GM18499 (cell line): ENCODE data around the gene SLC4A4.

Experiments
- ATAC-seq: cut with Tn5 transposase; IDR thresholded peaks from one replicate; pipeline ENCODE4 v1.9.1; 2021; ENCODE audit warnings: moderate number of reproducible peaks; ENCODE audit not compliant: insufficient read depth, unreplicated experiment

SLC4A4 gene

DNA sequence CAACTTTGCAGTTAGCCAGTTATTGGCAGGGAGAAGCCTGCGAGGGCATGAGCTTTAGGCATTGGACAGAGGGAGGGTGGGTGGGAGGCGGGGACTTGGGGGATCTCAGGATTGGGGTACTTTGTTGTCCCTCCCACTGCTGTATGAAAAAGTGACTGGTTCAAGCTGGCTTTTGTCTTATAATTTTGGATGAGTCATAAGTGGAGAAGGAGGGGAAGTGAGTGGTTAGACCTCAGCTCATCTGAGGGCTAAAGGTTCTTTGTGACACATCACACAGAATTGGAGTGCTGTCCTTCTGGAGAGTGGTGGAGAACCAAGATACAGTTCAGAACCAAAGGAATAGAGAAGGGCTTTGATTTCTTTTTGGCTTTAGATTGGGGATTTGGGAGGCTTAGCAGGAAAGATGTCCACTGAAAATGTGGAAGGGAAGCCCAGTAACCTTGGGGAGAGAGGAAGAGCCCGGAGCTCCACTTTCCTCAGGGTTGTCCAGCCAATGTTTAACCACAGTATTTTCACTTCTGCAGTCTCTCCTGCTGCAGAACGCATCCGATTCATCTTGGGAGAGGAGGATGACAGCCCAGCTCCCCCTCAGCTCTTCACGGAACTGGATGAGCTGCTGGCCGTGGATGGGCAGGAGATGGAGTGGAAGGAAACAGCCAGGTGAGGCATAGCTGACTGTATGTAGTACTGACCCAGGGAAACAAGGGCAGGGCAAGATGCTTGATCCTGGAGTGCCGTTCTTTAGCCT lies at the start of gene SLC4A4:
Gene SLC4A4 (plus strand): TSS at position 175 of the 748 bp plus-strand sequence.
- ATAC-seq = peak; percentile 100

DNA sequence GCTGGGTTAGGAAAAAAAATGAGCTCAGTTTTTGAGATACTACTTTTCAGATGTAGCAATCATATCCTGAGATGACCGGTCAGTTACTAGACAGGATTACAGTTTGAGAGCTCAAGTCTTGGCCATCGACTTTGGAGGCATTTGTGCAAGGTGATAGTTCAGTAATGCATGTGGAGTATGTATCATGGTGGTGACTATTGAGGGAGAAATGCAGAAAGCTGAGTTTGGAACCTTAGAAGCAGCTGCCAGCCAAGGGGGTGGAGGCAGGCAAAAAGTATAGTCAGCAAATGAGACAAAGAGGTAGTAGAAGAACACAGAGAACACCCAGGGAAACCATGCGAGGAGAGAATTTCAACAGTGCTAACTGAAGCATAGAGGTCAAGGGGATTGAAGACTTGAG lies 48.7 kb upstream of the SLC4A4 start:
- ATAC-seq = no peak

DNA sequence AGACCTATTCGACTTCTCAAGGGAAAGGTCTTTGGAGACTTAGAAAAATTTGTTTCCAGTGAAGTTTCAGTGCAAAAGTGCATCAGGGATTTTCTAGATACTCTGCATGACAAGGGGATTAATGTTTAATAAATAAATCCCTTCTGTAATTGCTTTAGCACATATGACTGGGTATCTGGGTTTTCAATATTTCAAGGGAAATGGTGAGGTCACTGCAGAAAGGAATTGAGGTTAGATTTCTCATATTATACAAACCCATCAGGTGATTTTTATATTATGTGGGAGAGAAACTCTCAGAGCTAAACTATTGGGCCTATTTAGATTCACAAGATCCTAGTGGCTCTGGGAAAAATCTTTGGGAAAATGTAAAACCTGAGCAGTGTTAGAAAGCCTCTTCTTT lies 48.3 kb upstream of the SLC4A4 start:
- no peak for ATAC-seq

DNA sequence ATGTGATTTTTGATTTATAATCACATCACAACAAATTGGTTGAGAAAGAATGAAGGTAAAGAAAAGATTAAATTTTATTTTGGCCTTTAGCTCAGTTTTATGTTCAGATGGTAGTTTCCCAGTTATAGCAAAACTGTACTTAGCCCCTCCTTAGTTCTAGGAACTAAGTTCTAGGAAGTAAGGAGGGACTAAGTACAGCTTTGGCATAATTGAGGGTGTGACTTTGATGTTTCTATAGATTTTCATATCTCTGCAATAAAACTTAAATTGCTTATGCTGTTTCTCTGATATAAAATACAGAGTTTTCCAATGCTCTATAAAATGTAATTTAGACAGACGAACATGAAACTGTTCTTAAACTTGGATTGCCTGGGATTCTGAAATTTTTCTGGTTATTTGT lies 46.6 kb upstream of the SLC4A4 start:
- ATAC-seq = no peak

DNA sequence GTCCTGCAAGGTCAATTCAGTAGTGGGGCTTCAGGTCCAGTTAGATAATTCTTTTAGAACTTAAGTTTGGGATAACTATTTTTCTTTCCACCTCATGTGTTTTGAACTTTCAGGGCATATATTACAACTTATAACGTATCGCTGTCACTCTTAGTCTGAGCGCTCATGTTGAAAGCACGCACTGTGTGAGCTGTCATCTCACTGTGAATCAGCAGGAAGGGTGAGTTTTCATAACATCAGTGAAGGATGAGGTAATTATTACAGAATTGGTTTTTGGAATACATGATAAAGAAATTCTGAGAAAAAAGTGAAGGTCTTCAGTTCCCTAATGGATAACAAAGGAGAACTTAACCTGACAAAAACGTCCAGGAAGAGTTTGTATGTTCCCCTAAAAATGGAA lies 45.1 kb upstream of the SLC4A4 start:
- ATAC-seq = no peak

DNA sequence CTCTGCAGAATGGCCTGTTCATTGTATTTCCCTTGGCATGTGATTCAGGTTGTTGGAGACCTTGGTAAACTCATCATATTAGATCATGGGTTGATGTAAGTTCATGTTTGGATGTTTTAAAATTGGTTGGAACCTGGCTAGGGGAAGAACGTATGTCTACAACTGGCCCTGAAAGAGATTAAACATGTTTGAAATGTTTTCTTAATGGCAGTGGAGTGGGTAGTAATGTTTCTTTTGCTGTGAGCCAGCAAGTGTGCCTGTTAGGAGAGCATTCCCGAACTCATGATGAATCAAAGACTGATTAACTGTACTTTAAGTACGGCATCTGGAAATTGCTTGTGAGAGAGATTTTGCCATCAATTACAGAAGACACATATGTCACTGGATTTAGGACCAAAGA lies 44.5 kb upstream of the SLC4A4 start:
- no peak for ATAC-seq

DNA sequence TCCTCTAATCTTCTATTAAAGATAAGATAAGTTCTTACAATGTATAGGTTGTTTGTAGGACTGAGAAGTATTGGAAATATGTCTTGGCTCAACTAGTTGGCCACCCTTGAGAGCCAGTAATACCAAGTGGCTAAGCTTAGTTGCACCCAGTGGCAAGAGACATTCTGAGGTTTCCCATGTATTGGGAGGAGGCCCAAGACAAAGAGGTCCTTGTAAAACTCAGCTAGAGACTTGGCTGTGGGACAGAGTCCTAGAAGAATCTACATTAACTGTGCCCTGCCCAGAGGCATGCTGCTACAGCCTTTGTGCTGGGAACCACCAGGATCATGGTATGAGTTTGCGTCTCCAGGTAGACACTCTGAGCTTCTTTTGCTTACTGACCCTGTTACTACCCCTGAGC lies 41.9 kb upstream of the SLC4A4 start:
- no peak for ATAC-seq

DNA sequence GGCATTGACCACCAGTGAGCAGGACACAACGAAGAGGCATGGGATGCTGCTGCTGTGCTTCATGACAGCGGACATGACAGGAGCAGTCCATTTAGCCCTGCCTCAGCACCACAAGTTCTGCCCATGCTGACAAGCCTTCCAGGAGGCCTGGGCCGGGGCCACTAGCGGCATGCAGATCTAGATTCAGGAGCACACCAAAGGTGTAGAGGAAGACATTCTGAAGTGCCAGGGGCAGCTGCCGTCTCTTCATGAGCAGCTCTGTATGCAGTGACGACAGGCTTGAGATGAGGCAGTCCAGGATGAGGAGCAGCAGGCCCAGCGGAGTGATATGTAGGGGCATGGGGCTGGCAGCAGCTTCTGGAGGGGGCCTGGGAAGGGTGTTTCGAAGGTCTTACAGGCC lies 38.5 kb upstream of the SLC4A4 start:
- no peak for ATAC-seq

DNA sequence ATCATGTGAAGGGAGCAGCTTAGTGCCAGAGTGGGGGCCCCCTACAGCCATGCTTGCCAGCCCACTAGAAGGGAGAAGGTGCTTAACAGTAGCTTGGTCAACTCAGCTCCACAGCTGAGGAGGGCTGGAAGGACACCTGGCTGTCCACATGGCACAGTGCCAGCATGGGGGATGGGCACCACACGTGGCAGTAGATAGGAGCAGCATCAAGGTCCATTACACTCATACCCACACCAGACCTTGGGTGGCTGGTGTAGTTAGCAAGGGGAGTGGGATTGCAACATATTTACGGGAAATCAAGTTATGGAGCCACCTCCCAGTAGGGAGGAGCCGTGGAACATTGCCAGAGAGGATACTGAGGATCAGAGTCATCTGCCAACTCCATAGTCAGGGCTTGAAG lies 37.9 kb upstream of the SLC4A4 start:
- no peak for ATAC-seq

DNA sequence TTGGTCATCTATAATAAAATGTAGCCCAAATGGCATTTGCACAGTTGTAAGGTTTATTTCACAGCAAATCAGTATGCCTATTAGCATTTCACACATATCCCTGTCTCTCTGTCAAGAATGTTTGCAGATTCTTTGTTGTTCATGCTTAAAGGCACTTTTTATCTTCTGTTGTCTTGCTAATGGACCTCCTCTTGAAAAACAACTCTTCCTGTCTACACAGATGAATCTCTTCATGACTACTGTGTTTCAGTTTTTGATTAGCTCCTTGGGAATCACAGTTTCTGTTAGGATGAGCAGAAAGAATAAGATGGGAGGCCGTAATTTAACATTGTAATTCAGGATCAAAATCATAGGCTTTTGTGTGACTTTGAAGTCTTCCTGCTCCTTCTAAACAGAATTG lies 35.5 kb upstream of the SLC4A4 start:
- no peak for ATAC-seq

DNA sequence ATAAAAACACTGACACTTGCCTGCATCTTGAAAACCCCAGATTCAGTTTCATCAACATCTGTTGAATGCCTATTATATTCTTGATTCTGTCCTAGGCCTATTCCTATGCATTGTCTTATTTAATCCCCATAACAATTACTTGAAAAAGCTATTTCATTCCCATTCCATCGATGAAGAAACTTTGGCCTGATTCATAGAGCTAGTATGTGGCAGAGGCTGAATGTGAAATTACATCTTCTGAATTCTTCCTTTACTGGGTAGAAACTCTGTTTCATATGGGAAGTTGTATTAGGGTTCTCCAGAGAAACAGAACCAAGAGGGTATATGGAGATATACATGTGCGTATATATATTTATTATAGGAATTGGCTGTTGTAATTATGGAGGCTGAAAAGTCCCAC lies 35.0 kb upstream of the SLC4A4 start:
- ATAC-seq = no peak

DNA sequence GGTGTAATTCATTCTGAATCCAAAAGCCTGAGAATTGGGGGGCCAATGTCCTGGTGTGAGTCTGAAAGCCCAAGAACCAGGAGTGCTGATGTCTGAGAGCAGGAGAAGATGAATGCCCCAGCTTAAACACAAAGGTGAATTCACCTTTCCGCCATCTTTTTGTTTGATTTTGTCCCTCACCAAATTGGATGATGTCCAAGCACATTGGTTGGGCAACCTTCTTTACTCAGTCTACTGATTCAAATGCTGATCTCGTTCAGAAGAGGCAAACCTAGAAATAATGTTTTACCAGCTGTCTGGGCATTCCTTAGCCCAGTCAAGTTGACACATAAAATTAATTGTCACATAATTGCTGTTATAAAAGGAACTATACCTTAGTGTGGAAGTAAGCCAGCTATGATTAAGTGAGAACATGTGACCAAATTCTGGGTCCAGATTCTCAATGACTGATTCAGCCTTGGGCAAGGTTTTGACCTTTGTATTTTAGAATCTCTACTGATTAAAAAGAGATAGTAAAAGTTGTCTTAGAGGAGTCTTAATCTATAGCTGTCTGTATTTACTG lies 34.5 kb upstream of the SLC4A4 start:
- ATAC-seq = no peak

DNA sequence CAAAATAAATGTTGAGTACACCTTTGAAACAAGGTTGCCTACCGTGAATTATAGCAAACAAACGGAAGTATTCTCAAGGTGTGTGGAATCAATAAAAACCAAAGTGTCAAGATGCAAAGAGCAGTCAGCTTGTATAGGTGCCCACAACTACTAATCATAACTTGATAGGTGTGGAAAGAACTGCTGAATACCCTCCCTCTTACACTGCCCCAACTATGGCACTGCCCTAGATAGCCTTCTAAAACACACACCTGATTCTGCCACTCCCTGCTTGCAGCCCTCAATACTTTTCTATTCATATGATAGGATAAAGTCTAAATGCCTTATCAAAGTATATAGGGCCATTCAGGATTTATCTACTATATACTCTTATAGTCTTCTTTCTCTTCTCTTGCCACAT lies 31.1 kb upstream of the SLC4A4 start:
- no peak for ATAC-seq

DNA sequence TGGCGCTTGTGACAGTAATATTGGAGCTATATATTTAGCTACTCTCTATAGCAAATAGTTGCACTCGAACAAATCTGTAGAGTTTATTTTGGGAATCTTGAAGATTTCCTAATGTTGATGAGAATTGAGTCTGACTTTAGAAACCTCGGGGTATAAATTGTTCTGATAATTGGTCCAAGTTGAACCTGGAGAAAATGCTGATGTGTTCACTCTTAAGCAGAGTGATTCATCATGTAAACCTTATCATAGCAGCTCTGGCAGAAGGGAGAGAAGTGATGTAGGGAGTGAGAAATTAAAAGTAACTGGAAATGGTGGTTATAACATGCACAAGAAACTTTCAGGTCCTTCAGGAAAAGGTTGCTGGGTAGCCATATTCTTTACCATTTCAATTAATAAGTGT lies 16.4 kb upstream of the SLC4A4 start:
- ATAC-seq = no peak

DNA sequence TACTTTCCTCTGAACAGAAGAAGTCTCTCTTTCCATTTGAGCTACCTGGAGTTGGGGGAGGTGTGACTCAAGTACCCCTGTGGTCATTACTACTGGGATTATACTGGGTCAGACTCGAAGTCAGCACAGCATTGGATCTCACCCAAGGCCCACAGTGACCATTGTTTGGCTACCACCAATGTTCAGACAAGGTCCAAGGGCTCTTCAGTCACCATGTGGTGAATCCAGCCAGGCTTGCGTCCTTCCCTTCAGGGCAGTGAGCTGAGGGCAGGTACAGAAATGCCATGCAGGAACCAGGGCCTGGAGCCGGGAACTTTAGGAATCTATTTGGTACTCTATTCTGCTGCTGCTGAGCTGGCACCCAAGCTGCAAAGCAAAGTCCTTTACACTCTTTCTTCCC lies 5.5 kb upstream of the SLC4A4 start:
- ATAC-seq = no peak

DNA sequence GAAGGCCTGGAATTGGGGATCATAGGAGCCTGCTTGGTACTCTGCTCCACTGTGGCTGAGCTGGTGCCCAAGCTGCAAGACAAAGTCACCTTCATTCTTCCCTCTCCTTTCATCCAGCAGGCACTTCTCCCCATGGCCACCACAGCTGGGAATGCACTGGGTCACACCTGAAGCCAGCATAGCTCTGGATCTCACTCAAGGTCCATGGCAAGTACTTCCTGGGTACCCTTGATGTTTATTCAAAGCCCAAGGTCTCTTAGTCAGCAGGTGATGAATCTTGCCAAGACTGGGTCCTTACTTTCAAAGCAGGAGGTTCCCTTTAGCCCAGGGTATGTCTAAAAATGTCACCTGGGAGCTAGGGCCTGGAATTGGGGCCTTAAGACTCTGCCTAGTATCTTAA lies 4.9 kb upstream of the SLC4A4 start:
- no peak for ATAC-seq

DNA sequence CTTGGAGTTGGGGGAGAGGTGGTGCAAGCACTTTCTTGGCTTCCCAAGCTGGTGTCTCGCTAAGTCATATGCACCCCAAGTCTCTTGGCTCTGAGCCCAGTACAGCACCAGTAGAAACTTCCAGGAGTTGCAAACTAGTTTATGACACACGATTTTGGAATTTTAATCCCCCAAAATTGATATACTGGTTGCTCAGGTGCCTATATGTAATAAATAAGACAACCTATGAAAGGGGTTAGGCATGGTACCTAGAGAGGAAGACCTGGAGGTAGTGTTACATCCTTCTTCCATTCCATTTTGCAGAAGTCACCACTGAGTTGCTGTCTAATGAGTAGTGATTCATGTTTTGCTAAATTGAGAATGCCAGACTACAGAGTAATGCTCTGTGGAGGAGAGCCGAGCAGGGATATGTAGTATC lies 4.3 kb upstream of the SLC4A4 start:
- no peak for ATAC-seq

DNA sequence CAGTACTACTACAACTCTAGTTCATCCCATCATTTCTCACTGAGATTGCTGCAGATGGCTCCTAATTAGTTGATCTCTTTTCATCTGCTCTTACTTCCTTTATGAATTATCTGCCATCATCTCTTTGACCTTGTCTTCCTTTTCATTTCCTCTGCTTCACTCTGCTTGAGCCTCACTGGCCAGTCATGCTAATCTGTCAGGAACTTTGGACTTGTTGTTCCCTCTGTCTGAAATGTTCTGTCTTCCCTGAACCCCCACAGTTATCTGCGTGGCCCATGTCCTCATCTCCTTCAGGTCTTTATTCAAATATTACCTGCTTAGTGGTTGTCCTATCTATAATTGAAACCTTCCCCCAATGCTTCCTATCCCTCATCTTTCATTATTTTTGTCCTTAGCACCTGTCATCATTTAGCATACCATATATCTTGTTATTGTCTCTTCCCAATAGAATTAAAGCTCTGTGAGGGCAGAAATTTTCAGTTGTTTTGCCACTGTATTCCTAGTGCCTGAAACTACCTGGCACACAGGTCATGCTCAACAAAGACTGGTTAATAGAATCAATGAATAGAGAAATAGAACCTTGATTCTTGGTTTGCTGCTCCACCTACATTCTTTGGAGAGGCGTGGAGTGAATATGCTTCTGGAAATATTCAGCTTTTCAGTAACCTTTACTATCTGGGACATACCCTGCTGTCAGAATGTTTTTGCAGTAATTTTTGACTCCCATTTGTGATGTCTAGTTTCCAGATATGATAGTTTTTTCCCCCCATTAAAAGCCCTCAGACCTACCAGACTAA lies 5.0 kb downstream of the SLC4A4 start:
- ATAC-seq = no peak

DNA sequence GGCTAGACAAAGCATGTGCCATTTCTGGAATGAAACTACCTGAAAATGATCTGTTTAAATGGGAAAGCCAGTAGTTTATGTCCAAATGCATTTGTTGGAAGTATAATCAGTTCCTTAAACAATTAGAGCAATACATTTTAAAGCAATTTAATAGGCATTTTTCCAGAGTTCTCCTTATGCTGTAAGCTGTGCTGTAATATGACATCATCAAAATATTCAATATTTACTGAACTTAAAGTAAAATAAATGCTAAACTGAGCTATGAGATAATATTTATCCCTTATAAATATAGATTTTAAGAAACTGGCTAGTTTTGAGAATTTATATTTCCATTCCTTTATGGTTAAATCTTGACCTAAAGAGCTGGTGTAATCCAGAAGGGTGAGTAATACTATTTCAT lies 7.9 kb downstream of the SLC4A4 start:
- ATAC-seq = no peak

DNA sequence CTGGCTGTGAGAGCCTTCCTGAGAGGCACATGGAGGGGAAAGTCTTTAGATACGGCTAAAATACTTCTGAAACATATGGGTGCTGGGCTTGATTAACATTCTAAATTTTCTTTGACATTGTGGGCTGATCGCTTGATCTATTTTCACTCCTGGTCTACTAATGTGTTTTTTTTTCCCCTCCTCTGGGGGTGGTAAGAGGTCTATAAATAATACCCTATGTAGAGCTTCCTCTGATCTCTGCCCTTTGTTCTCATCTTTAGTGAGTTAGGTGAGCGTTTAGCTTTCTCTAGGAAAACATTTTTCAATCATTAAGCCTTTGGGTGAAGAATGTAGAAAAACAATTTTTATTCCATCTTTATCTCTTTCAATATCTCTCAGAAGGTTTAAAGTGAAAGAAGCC lies 9.8 kb downstream of the SLC4A4 start:
- no peak for ATAC-seq

DNA sequence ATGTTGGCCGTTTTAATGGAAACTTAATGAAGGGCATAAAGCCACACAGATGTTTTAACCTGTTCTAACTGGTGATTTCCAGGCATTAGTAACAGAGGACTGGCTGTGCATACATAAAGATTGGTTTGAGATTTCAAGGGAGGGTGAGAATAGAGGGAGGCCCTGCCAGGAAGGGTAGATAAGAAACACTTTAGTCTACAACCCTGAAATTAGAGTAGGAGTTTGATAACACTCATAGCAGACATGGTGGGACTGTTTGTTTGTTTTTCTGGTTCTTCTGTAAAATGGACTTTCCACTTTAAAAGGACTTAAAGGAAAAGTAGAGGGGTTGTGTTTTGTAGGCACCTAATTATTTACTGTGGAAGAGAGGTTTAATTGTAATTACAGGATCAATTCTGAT lies 16.2 kb downstream of the SLC4A4 start:
- no peak for ATAC-seq

DNA sequence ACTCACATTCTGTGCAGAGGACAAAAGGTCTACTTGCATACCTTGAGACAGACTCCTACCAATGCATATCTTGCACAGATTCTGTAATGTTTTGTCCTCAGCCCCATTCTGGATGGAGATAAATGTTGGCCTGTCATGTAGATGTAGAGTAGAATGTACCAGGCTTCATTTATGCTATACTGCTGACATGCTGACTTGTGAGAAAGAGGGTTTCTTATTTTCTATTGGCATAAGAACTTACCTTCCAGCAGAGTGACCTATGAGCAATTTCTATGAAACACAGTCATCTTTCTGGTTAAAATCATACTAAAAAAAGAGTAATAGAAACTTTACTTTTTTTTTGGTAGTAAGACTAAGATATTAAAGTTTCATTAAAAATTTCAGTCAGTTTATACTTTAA lies 17.2 kb downstream of the SLC4A4 start:
- ATAC-seq = no peak
